ENCODE measurements around the gene CYP2A7. TPM values are rescaled to one million over a fixed set of nuclear protein-coding genes. Genes with fewer than 3 reads are reported as not detected.
"Not testable (repeated sequence)": the region's sequence is repeated elsewhere in the genome, so short reads cannot be mapped to it uniquely, and the experiment has no call there.

Gene CYP2A7
- total and polyA plus RNA-seq, 2 of the 8 experiments (the other 6 are each of a cell fraction or from before 2014, with no cell fraction given) = 0.23 TPM; not detected in 1

DNA sequence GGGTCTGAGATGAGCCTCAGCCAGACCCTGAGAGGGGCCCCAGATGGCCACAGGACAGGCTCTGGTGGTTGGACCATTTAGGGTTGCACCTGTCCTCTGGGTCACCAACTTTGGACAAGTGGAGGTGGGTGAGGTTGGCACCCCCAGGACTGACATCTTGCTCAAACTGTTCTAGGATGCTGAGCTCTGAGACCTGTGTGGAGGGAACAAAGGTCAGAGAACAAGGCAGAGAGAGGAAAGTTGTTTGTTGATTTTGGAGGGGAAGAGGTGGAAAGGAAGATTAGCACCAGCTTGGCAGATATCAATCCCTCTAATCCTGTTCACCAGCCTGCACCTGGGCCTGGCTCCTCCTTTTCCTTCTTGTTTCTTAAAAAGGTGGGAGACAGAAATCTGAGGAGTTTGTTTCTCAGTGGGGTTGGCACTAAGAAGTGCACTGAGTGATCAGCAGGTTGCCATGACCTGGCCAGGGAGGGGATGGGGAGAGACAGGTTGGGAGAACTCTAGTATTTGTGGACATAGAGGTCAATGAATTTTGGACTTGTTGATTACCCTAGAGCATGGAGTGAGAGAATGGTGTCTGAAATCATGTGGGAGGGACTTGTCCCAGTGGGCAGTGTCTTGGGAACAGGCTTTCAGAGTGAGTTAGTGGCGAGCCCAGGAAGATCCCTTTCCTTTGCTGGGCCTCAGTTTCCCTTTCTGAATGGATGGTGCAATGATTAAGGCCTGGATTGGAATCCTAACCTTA is 2.3 kb upstream of the CYP2A7 start:
- H3K23me2 ChIP-seq (ENCODE audit: low read depth, low read length); H4K8ac ChIP-seq (ENCODE audit: extremely low read depth, insufficient read depth, low read length); H3K23ac ChIP-seq (ENCODE audit: insufficient read length); H3K79me1 ChIP-seq (ENCODE audit: low read depth, low read length); H2BK15ac ChIP-seq (ENCODE audit: low read length); H3K79me2 ChIP-seq (ENCODE audit: control insufficient read depth in 1 of 2, insufficient read depth in 2 of 2, low read length in 2 of 2); H3K36me3 ChIP-seq (ENCODE audit: control insufficient read depth in 2 of 4, insufficient read depth in 4 of 4, low read length in 3 of 4); POLR2A ChIA-PET (ENCODE audit: partially characterized antibody); H2AFZ ChIP-seq (ENCODE audit: low read length); H3K27ac ChIP-seq (ENCODE audit: low read depth, low read length); H3K56ac ChIP-seq (replicated peaks; ENCODE audit: insufficient read length, low read depth, low read length); H4K91ac ChIP-seq (replicated peaks; ENCODE audit: insufficient read length, low read length); H3K9me3 ChIP-seq (ENCODE audit: insufficient read depth in 2 of 2, low read depth in 1 of 2, low read length in 1 of 2); H2BK120ac ChIP-seq (replicated peaks; ENCODE audit: low read depth, low read length); H2BK5ac ChIP-seq (ENCODE audit: low read depth, low read length); H3K14ac ChIP-seq (ENCODE audit: insufficient read length); H2AK5ac ChIP-seq (ENCODE audit: low read depth, low read length); DNase-seq (ENCODE audit: low read depth in 1 of 2, low spot score in 2 of 2); H3K4me1 ChIP-seq (replicated peaks in 1 of 4; ENCODE audit: control insufficient read depth in 3 of 4, insufficient read depth in 4 of 4, low read length in 3 of 4); H3K18ac ChIP-seq (ENCODE audit: extremely low read depth, low read length); H3K4me2 ChIP-seq (ENCODE audit: insufficient read depth in 1 of 2, low read depth in 2 of 2, low read length in 2 of 2); H2BK20ac ChIP-seq (ENCODE audit: low read length); H3K4ac ChIP-seq (replicated peaks; ENCODE audit: insufficient read length, low read depth, low read length); H4K5ac ChIP-seq (ENCODE audit: insufficient read length, low read depth, low read length); H3K9ac ChIP-seq (replicated peaks in 1 of 4; ENCODE audit: extremely low read depth in 1 of 4, low read depth in 3 of 4, low read length in 3 of 4); H4K20me1 ChIP-seq (replicated peaks in 1 of 2; ENCODE audit: control insufficient read depth in 1 of 2, insufficient read depth in 2 of 2, low read length in 2 of 2); CTCF ChIA-PET (ENCODE audit: partially characterized antibody); H2BK12ac ChIP-seq (ENCODE audit: low read depth, low read length); H3K4me3 ChIP-seq (ENCODE audit: extremely low read depth in 1 of 4, insufficient read depth in 2 of 4, low read depth in 3 of 4, low read length in 4 of 4): not testable (repeated sequence)
- peak; percentile 28 for FAIRE-seq
- no CpG with 5 or more reads among the region's 1 CpG for WGBS, 2 experiments (ENCODE audit: extremely low coverage in 1 of 2, insufficient coverage in 1 of 2, insufficient read length in 1 of 2, insufficient replicate concordance in 2 of 2, low coverage in 1 of 2, low lambda C conversion rate in 2 of 2, missing lambda C conversion rate in 1 of 2)
- H3K27me3 ChIP-seq (replicated peaks in 1 of 4; ENCODE audit: control insufficient read depth in 3 of 4, extremely low read depth in 1 of 4, insufficient read depth in 3 of 4, low read length in 3 of 4) = peaks cover 0 to 16% (median 7%) of the 10 kb centered on the region in 4 experiments; a peak in 5 of 7 replicates

DNA sequence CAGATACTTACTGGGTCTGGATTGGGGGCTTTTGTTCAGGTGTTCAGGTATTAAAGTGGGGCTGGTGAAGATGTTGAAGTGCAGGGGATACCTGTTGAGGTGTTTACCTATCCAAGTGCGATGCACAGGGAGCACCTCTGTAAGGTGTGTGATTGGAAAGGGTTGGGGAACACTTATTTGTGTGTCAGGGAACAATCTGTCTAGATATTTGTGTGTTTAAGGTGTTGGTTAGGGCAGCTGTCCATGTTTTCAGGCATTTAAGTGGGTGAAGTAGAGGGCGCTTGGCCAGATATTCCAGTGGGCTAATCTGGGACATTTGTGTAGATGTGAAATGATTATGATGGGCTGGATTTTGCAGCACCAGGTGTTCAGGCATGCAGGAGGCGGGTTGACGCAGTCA is 2.7 kb downstream of the CYP2A7 start:
- POLR2A ChIA-PET (ENCODE audit: partially characterized antibody); H3K4ac ChIP-seq (replicated peaks; ENCODE audit: insufficient read length, low read depth, low read length); H2BK120ac ChIP-seq (replicated peaks; ENCODE audit: low read depth, low read length); H4K5ac ChIP-seq (ENCODE audit: insufficient read length, low read depth, low read length); H3K36me3 ChIP-seq (ENCODE audit: control insufficient read depth in 2 of 4, insufficient read depth in 4 of 4, low read length in 3 of 4); H2AFZ ChIP-seq (ENCODE audit: low read length); FAIRE-seq; H2BK5ac ChIP-seq (ENCODE audit: low read depth, low read length); H2AK5ac ChIP-seq (ENCODE audit: low read depth, low read length); H4K20me1 ChIP-seq (replicated peaks in 1 of 2; ENCODE audit: control insufficient read depth in 1 of 2, insufficient read depth in 2 of 2, low read length in 2 of 2); H3K9ac ChIP-seq (replicated peaks in 1 of 4; ENCODE audit: extremely low read depth in 1 of 4, low read depth in 3 of 4, low read length in 3 of 4); H2BK12ac ChIP-seq (ENCODE audit: low read depth, low read length); H3K79me2 ChIP-seq (ENCODE audit: control insufficient read depth in 1 of 2, insufficient read depth in 2 of 2, low read length in 2 of 2); DNase-seq (ENCODE audit: low read depth in 1 of 2, low spot score in 2 of 2); H3K23ac ChIP-seq (ENCODE audit: insufficient read length); H3K9me3 ChIP-seq (ENCODE audit: insufficient read depth in 2 of 2, low read depth in 1 of 2, low read length in 1 of 2); H3K18ac ChIP-seq (ENCODE audit: extremely low read depth, low read length); H3K23me2 ChIP-seq (ENCODE audit: low read depth, low read length); H3K4me1 ChIP-seq (replicated peaks in 1 of 4; ENCODE audit: control insufficient read depth in 3 of 4, insufficient read depth in 4 of 4, low read length in 3 of 4); H4K91ac ChIP-seq (replicated peaks; ENCODE audit: insufficient read length, low read length); H3K4me2 ChIP-seq (ENCODE audit: insufficient read depth in 1 of 2, low read depth in 2 of 2, low read length in 2 of 2); CTCF ChIA-PET (ENCODE audit: partially characterized antibody); H3K56ac ChIP-seq (replicated peaks; ENCODE audit: insufficient read length, low read depth, low read length); H3K27ac ChIP-seq (ENCODE audit: low read depth, low read length); H2BK20ac ChIP-seq (ENCODE audit: low read length); H2BK15ac ChIP-seq (ENCODE audit: low read length); H4K8ac ChIP-seq (ENCODE audit: extremely low read depth, insufficient read depth, low read length); H3K14ac ChIP-seq (ENCODE audit: insufficient read length); H3K4me3 ChIP-seq (ENCODE audit: extremely low read depth in 1 of 4, insufficient read depth in 2 of 4, low read depth in 3 of 4, low read length in 4 of 4); H3K79me1 ChIP-seq (ENCODE audit: low read depth, low read length): not testable (repeated sequence)
- peaks cover 0 to 16% (median 7%) of the 10 kb centered on the region in 4 experiments; a peak in 5 of 7 replicates for H3K27me3 ChIP-seq (replicated peaks in 1 of 4; ENCODE audit: control insufficient read depth in 3 of 4, extremely low read depth in 1 of 4, insufficient read depth in 3 of 4, low read length in 3 of 4)
- 62% methylated on average over 4 of the region's 4 CpGs; no CpG with 5 or more reads in 1 of the 2 experiments for WGBS, 2 experiments (ENCODE audit: extremely low coverage in 1 of 2, insufficient coverage in 1 of 2, insufficient read length in 1 of 2, insufficient replicate concordance in 2 of 2, low coverage in 1 of 2, low lambda C conversion rate in 2 of 2, missing lambda C conversion rate in 1 of 2)
